RWPE2 (cell line): ENCODE results near the gene DHX34.
A peak's percentile ranks its signal among the peaks of the same experiment; 100 is the strongest.

ENCODE experiments used
- ATAC-seq: fragments of 200-7000 bp; cut with Tn5 transposase; 3 replicates; pipeline ENCODE4 v1.9.1; 2021; ENCODE audit warnings: low read depth
- DNase-seq: peaks from one replicate; pipeline ENCODE4 v3.0.0-alpha.2; 2020; ENCODE audit warnings: low spot score
- H3K27ac ChIP-seq: fragments of 450-650 bp; 2 replicates; pipeline ENCODE4 v1.5.1; 2017; ENCODE audit warnings: mild to moderate bottlenecking; ENCODE audit not compliant: poor library complexity, severe bottlenecking
- H3K27me3 ChIP-seq: fragments of 250-450 bp; sonication (Bioruptor Pico); 2 replicates; pipeline ENCODE4 v1.5.1; 2021; ENCODE audit warnings: mild to moderate bottlenecking, moderate library complexity; ENCODE audit not compliant: insufficient read depth, poor library complexity, severe bottlenecking
- H3K36me3 ChIP-seq: fragments of 250-450 bp; sonication (Bioruptor Pico); 2 replicates; pipeline ENCODE4 v1.5.1; 2020; ENCODE audit warnings: low read depth, mild to moderate bottlenecking, moderate library complexity
- H3K4me1 ChIP-seq: fragments of 250-450 bp; sonication (Bioruptor Pico); 2 replicates; pipeline ENCODE4 v1.5.1; 2021; ENCODE audit warnings: mild to moderate bottlenecking, moderate library complexity; ENCODE audit not compliant: insufficient read depth, poor library complexity, severe bottlenecking
- H3K4me3 ChIP-seq: fragments of 250-450 bp; sonication (Bioruptor Pico); 2 replicates; pipeline ENCODE4 v1.5.1; 2021; ENCODE audit warnings: mild to moderate bottlenecking, moderate library complexity; ENCODE audit not compliant: severe bottlenecking
- H3K9me3 ChIP-seq: fragments of 250-450 bp; sonication (Bioruptor Pico); 2 replicates; pipeline ENCODE4 v1.5.1; 2021; ENCODE audit warnings: mild to moderate bottlenecking, moderate library complexity; ENCODE audit not compliant: severe bottlenecking
- CTCF ChIP-seq: fragments of 450-650 bp; IDR thresholded peaks from one replicate; pipeline ENCODE4 v1.5.1; 2017; ENCODE audit warnings: mild to moderate bottlenecking, moderate library complexity; ENCODE audit not compliant: poor library complexity, severe bottlenecking

The DHX34 gene

GRCh38 chr19:47353307-47353712 lies 4.2 kb downstream of the DHX34 start:
- no peak for DNase-seq
- Histone ChIP-seq H3K27ac (no peak overlapping the region), H3K36me3 (peaks cover 58% of the 10 kb centered on the region), H3K9me3 (no peaks in the 10 kb centered on the region), H3K4me1 (no peaks in the 10 kb centered on the region), H3K27me3 (no peaks in the 10 kb centered on the region), H3K4me3 (no peak overlapping the region)
- TF ChIP-seq CTCF = no peak
- ATAC-seq = no peak

DNA sequence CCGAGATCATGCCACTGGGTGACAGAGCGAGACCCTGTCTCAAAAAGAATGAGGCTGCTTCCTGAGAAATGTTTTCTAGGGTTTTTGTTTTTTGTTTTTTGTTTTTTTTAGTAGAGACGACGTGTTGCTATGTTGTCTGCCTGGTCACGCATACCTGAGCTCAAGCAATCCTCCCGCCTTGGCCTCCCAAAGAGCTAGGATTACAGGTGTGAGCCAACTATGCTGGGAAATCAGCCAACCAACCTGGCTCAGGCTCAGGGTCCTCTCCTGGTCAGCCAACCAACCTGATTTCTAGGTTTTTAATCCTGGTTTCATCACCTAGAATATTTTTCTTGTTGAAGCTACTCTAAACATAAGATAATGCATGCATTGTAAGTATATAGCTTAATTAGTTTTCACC lies 7.8 kb downstream of the DHX34 start:
- Histone ChIP-seq H3K36me3 (peaks cover 92% of the 10 kb centered on the region), H3K4me3 (no peak overlapping the region), H3K9me3 (no peaks in the 10 kb centered on the region), H3K4me1 (no peaks in the 10 kb centered on the region), H3K27me3 (no peaks in the 10 kb centered on the region), H3K27ac (no peak overlapping the region)
- DNase-seq (no peak), ATAC-seq (no peak)
- no peak for TF ChIP-seq CTCF

DNA sequence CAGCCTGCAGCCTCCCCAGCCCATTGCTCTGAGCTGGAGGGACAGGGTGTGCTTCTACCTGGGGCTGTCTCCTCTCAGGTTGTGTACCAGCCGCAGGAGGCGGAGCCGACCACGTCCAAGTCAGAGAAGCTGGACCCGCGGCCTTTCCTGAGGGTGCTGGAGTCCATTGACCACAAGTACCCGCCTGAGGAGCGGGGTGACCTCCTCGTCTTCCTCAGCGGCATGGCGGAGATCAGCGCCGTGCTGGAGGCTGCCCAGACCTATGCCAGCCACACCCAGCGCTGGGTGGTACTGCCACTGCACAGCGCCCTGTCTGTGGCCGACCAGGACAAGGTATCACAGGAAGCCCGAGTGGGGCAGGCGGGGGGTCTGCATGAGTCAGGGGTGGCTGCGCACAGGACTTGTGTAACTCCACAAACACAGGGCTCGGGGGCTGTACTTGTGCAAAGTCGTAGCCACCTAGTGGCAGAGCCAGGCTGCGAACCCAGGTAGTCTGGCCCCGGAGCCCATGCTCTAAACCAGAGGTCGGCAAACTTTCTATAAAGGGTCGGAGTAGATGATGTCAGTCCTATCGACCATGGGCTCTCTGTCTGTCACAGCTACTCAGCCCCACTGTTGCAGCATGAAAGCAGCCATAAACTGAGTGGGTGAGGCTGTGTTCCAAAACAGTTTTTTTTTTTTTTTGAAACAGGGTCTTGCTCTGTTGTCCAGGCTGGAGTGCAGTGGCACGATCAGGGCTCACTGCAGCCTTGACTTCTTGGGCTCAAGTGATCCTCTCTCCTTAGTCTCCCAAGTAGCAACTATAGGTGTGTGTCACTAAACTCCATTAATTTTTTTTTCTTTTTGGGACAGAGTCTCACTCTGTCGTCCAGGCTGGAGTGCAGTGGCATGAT lies 8.9 kb downstream of the DHX34 start:
- no peak for DNase-seq
- no peak for ATAC-seq
- no peak overlapping the region for H3K27ac ChIP-seq
- H3K4me1 ChIP-seq = no peaks in the 10 kb centered on the region
- no peak overlapping the region for H3K4me3 ChIP-seq
- peaks cover 96% of the 10 kb centered on the region for H3K36me3 ChIP-seq
- H3K27me3 ChIP-seq = no peaks in the 10 kb centered on the region
- TF ChIP-seq CTCF = peak; percentile 18
- no peaks in the 10 kb centered on the region for H3K9me3 ChIP-seq

GRCh38 chr19:47358936-47359335 lies 9.8 kb downstream of the DHX34 start:
- H3K27me3 ChIP-seq = no peaks in the 10 kb centered on the region
- H3K27ac ChIP-seq = no peak overlapping the region
- H3K9me3 ChIP-seq = no peaks in the 10 kb centered on the region
- no peaks in the 10 kb centered on the region for H3K4me1 ChIP-seq
- H3K36me3 ChIP-seq = peaks cover 96% of the 10 kb centered on the region
- no peak overlapping the region for H3K4me3 ChIP-seq
- TF ChIP-seq CTCF = no peak
- DNase-seq (no peak), ATAC-seq (no peak)

DNA sequence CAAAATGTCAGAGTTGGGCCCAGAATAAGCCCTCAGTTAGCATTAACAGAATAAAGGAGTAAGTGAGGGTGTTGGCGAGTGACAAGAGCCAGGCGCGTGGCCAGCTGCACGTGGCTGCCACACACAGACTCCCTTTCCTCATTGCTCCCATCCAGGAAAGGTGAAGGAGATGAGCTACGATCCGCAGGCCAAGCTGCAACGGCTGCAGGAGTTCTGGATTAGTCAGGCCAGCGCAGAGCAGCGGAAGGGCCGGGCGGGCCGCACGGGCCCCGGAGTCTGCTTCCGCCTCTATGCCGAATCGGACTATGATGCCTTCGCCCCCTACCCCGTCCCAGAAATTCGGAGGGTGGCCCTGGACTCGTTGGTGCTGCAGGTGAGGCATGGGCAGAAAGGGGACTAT lies 13.2 kb downstream of the DHX34 start:
- ATAC-seq (no peak), DNase-seq (no peak)
- Histone ChIP-seq H3K4me1 (no peaks in the 10 kb centered on the region), H3K36me3 (peaks cover 89% of the 10 kb centered on the region), H3K27ac (no peak overlapping the region), H3K4me3 (no peak overlapping the region), H3K9me3 (no peaks in the 10 kb centered on the region), H3K27me3 (no peaks in the 10 kb centered on the region)
- no peak for TF ChIP-seq CTCF
